ENCODE data around the gene PRR18.

DNA sequence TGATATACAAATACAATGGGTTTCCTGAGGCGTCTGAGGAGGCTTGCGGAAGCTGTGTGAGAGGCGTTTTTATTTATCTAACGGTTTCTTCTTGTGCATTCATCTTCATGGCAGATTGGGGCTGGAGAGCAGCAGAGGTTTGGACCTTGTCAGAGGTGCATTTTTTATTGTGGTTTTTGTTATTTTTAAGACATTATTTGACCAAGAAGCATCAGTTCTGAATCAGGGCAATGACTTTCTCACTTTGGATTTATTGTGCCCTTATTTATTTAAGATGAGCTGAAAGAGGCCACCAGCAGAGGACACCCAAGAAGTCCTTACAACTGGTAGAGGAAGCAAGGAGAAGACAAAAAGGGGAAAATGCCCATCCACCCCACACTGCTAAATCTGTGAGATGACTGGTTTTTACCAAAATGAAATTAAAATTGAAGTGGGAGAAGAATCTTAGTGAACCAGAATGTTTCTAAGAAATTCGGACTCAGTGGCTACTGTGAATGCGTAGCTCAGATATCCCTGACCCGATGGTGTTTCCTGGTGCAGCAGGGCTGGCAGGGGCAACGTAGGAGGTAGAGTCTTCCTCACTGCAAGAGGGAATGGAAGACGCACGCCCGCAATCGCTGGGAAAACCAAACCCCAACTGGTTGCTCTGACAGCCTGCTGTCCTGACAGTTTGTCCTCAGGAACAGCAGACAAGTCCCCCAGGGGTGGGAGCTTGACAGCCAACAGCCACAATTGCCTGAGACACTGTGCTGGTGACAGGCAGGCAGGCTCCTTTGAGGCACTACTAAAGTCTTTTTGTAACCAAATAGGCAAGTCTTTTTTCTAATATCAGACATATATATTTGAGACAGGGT is 14.2 kb downstream of the PRR18 start:
- TF ChIP-seq, protein P1, sequence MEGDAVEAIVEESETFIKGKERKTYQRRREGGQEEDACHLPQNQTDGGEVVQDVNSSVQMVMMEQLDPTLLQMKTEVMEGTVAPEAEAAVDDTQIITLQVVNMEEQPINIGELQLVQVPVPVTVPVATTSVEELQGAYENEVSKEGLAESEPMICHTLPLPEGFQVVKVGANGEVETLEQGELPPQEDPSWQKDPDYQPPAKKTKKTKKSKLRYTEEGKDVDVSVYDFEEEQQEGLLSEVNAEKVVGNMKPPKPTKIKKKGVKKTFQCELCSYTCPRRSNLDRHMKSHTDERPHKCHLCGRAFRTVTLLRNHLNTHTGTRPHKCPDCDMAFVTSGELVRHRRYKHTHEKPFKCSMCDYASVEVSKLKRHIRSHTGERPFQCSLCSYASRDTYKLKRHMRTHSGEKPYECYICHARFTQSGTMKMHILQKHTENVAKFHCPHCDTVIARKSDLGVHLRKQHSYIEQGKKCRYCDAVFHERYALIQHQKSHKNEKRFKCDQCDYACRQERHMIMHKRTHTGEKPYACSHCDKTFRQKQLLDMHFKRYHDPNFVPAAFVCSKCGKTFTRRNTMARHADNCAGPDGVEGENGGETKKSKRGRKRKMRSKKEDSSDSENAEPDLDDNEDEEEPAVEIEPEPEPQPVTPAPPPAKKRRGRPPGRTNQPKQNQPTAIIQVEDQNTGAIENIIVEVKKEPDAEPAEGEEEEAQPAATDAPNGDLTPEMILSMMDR (IDR thresholded peaks at IDR 0.05 in 2 of 3, conservative IDR thresholded peaks at IDR 0.05 in 1 of 3; ENCODE audit: borderline replicate concordance in 1 of 3, insufficient read depth in 1 of 3, low read depth in 2 of 3, low read length in 2 of 3), result no peak
- TF ChIP-seq POLR2A (IDR thresholded peaks at IDR 0.05; ENCODE audit: borderline replicate concordance, extremely low read depth, insufficient read depth, insufficient read length) (no peak), POLR2AphosphoS5 (IDR thresholded peaks at IDR 0.05; ENCODE audit: low read depth, low read length) (no peak), EZH2phosphoT487 (IDR thresholded peaks at IDR 0.05; ENCODE audit: borderline replicate concordance) (no peak), SIN3A (IDR thresholded peaks at IDR 0.05; ENCODE audit: low read depth) (no peak), MAX (IDR thresholded peaks at IDR 0.05) (no peak), EZH2 (IDR thresholded peaks at IDR 0.05) (no peak), ZNF274 (IDR thresholded peaks at IDR 0.05; ENCODE audit: low read depth, low read length) (no peak), SP1 (IDR thresholded peaks at IDR 0.05; ENCODE audit: low read depth) (no peak), RAD21 (IDR thresholded peaks at IDR 0.05; ENCODE audit: low read depth) (no peak), JUND (IDR thresholded peaks at IDR 0.05) (no peak), EGR1 (IDR thresholded peaks at IDR 0.05; ENCODE audit: low read depth) (no peak)
